ENCODE data around the gene ROR2. TPM values are rescaled to one million over a fixed set of nuclear protein-coding genes. Genes with fewer than 3 reads are reported as not detected.

ROR2 gene
- total and polyA plus RNA-seq, 11 donors = 0.18 to 9.0 (median 0.49) TPM

GRCh38 chr9:91781116-91781515 lies 168.9 kb downstream of the ROR2 start:
- intact Hi-C loops (cut with DNase I) = no loop called here
- DNase-seq = no peak
- TF ChIP-seq CTCF (IDR thresholded peaks at IDR 0.05) (no peak), POLR2A (IDR thresholded peaks at IDR 0.05) (no peak)
- peaks cover 0 to 6% (median 0%) of the 10 kb centered on the region in 9 donors for H3K27me3 ChIP-seq
- H3K27ac ChIP-seq = peak overlapping the region in 1 of 12 donors; percentile 58
- H3K4me3 ChIP-seq = no peak overlapping the region
- 74 to 84% (median 79%) methylated on average over 10 of the region's 10 CpGs for WGBS, 4 donors
- no peak for ATAC-seq
- no peaks in the 10 kb centered on the region for H3K36me3 ChIP-seq
- peaks cover 0 to 5% (median 0%) of the 10 kb centered on the region in 12 donors for H3K9me3 ChIP-seq
- no peaks in the 10 kb centered on the region for H3K4me1 ChIP-seq

- DNase-seq (no peak), ATAC-seq (no peak)
- intact Hi-C loops (cut with DNase I) = loop anchor here in 6 of 10 donors (5.0 to 10.0 kb wide), 5 partner anchors 167 to 199 kb away; partner anchors contain the start of gene ROR2 (in 2 of the 6)
- TF ChIP-seq POLR2A (IDR thresholded peaks at IDR 0.05) = no peak
- no peak for TF ChIP-seq CTCF (IDR thresholded peaks at IDR 0.05)
- H3K27ac ChIP-seq = no peak overlapping the region
- H3K27me3 ChIP-seq = peaks cover 0 to 13% (median 0%) of the 10 kb centered on the region in 9 donors
- peaks cover 0 to 5% (median 0%) of the 10 kb centered on the region in 12 donors for H3K9me3 ChIP-seq
- WGBS, 4 donors = 91 to 96% (median 93%) methylated on average over 9 to 10 of the region's 10 CpGs
- no peak overlapping the region for H3K4me3 ChIP-seq
- H3K36me3 ChIP-seq = no peaks in the 10 kb centered on the region
- H3K4me1 ChIP-seq = no peaks in the 10 kb centered on the region
These were observed 172.0 kb downstream of the ROR2 start for GRCh38 chr9:91778031-91778430.

- Histone ChIP-seq H3K36me3 (no peaks in the 10 kb centered on the region), H3K27me3 (peaks cover 0 to 13% (median 0%) of the 10 kb centered on the region in 9 donors), H3K9me3 (no peaks in the 10 kb centered on the region), H3K4me1 (no peaks in the 10 kb centered on the region), H3K27ac (no peak overlapping the region), H3K4me3 (no peak overlapping the region)
- no peak for TF ChIP-seq POLR2A (IDR thresholded peaks at IDR 0.05)
- no peak for TF ChIP-seq CTCF (IDR thresholded peaks at IDR 0.05)
- intact Hi-C loops (cut with DNase I) = loop anchor here in 6 of 10 donors (5.0 to 10.0 kb wide), 5 partner anchors 167 to 200 kb away; partner anchors contain the start of gene ROR2 (in 2 of the 6)
- no peak for ATAC-seq
- 52 to 77% (median 68%) methylated on average over 4 of the region's 4 CpGs for WGBS, 4 donors
- no peak for DNase-seq
These were observed 172.7 kb downstream of the ROR2 start for GRCh38 chr9:91777292-91777830.

- 58 to 70% (median 63%) methylated on average over 6 of the region's 6 CpGs for WGBS, 4 donors
- intact Hi-C loops (cut with DNase I) = loop anchor here in 6 of 10 donors (5.0 to 10.0 kb wide), 5 partner anchors 168 to 201 kb away; partner anchors contain the start of gene ROR2 (in 2 of the 6)
- H3K36me3 ChIP-seq = no peaks in the 10 kb centered on the region
- H3K4me1 ChIP-seq = no peaks in the 10 kb centered on the region
- H3K27me3 ChIP-seq = peaks cover 0 to 13% (median 0%) of the 10 kb centered on the region in 9 donors
- DNase-seq (no peak), ATAC-seq (no peak)
- no peaks in the 10 kb centered on the region for H3K9me3 ChIP-seq
- no peak overlapping the region for H3K4me3 ChIP-seq
- TF ChIP-seq POLR2A (IDR thresholded peaks at IDR 0.05) (no peak), CTCF (IDR thresholded peaks at IDR 0.05) (no peak)
- no peak overlapping the region for H3K27ac ChIP-seq
These were observed 173.4 kb downstream of the ROR2 start for GRCh38 chr9:91776409-91777291.

Data from heart left ventricle (tissue), 16 donors.